Neural cell (in vitro differentiated cells): Measurements from ENCODE around the gene GNG7. TPM values are rescaled to one million over a fixed set of nuclear protein-coding genes. Genes with fewer than 3 reads are reported as not detected.
"Not testable (repeated sequence)": the region's sequence is repeated elsewhere in the genome, so short reads cannot be mapped to it uniquely, and the experiment has no call there.

Experiments
- H2AFZ ChIP-seq: fragments of 200-600, 300-800 bp; sonication (generic), shearing (Covaris generic); 2 replicates; pipeline ENCODE4 v1.6.0; 2014; ENCODE audit warnings: low read depth, mild to moderate bottlenecking, antibody characterized with exemption, low read length, moderate library complexity
- H3F3A ChIP-seq: fragments of 200-600 bp; shearing (Covaris generic); 2 replicates; pipeline ENCODE4 v1.6.1; 2016; ENCODE audit warnings: mild to moderate bottlenecking, moderate library complexity, mixed read lengths, antibody characterized with exemption, low read length; ENCODE audit not compliant: insufficient read depth, poor library complexity, severe bottlenecking
- H3K27ac ChIP-seq: fragments of 200-600, 300-800 bp; sonication (generic), shearing (Covaris generic); 2 replicates; pipeline ENCODE4 v1.5.1; 2014; ENCODE audit warnings: mild to moderate bottlenecking, low read length, moderate library complexity
- H3K27me3 ChIP-seq: fragments of 300-800, 200-600 bp; sonication (generic), shearing (Covaris generic); 2 replicates; pipeline ENCODE4 v1.6.0; 2014; ENCODE audit warnings: mild to moderate bottlenecking, low read depth, low read length, moderate library complexity; ENCODE audit not compliant: insufficient read depth
- H3K36me3 ChIP-seq: fragments of 300-800, 200-600 bp; sonication (generic), shearing (Covaris generic); 2 replicates; pipeline ENCODE4 v1.5.1; 2014; ENCODE audit warnings: mild to moderate bottlenecking, antibody characterized with exemption, low read length, moderate library complexity; ENCODE audit not compliant: insufficient read depth
- H3K4me2 ChIP-seq: fragments of 300-800, 200-600 bp; sonication (generic), shearing (Covaris generic); 2 replicates; pipeline ENCODE4 v1.6.0; 2014; ENCODE audit warnings: mild to moderate bottlenecking, low read length
- H3K4me3 ChIP-seq: fragments of 300-800, 200-600 bp; sonication (generic), shearing (Covaris generic); 2 replicates; pipeline ENCODE4 v1.5.1; 2014; ENCODE audit warnings: mild to moderate bottlenecking, low read length, moderate library complexity
- H3K79me2 ChIP-seq: fragments of 200-600 bp; shearing (Covaris generic); replicated peaks from 2 replicates; pipeline ENCODE4 v1.6.0; 2014; ENCODE audit warnings: mild to moderate bottlenecking, low read length, moderate library complexity; ENCODE audit not compliant: insufficient read depth
- H3K9ac ChIP-seq: fragments of 300-800, 200-600 bp; sonication (generic), shearing (Covaris generic); 2 replicates; pipeline ENCODE4 v1.6.1; 2016; ENCODE audit warnings: mild to moderate bottlenecking, low read length, mixed read lengths
- H3K9me2 ChIP-seq: fragments of 200-600 bp; shearing (Covaris generic); 2 replicates; pipeline ENCODE4 v1.6.1; 2016; ENCODE audit warnings: mild to moderate bottlenecking, low read length, mixed read lengths; ENCODE audit not compliant: insufficient read depth
- H3K9me3 ChIP-seq: fragments of 200-600, 300-800 bp; sonication (generic), shearing (Covaris generic); 2 replicates; pipeline ENCODE4 v1.6.1; 2016; ENCODE audit warnings: mild to moderate bottlenecking, mixed run types, low read length, moderate library complexity, mixed read lengths
- H4K20me1 ChIP-seq: fragments of 200-600 bp; shearing (Covaris generic); 2 replicates; pipeline ENCODE4 v1.6.1; 2016; ENCODE audit warnings: mild to moderate bottlenecking, mixed run types; ENCODE audit not compliant: insufficient read depth
- EP300 ChIP-seq: fragments of 450-650 bp; conservative IDR thresholded peaks from 2 replicates; pipeline ENCODE4 v1.6.1; 2014; ENCODE audit warnings: antibody characterized with exemption, mild to moderate bottlenecking, moderate library complexity; ENCODE audit not compliant: poor library complexity, severe bottlenecking
- EZH2 ChIP-seq: fragments of 200-600, 300-800 bp; shearing (Covaris generic), sonication (generic); IDR thresholded peaks from 2 replicates; pipeline ENCODE4 v1.6.1; 2014; ENCODE audit warnings: antibody characterized with exemption, low read length, borderline replicate concordance, mild to moderate bottlenecking; ENCODE audit not compliant: insufficient read depth, poor library complexity, severe bottlenecking
- MXI1 ChIP-seq: fragments of 450-650 bp; conservative IDR thresholded peaks from 2 replicates; pipeline ENCODE4 v1.6.1; 2014; ENCODE audit warnings: antibody characterized with exemption, mild to moderate bottlenecking; ENCODE audit not compliant: poor library complexity, severe bottlenecking
- POLR2AphosphoS5 ChIP-seq: IDR thresholded peaks from 2 replicates; pipeline ENCODE4 v1.6.1; 2012
- RAD21 ChIP-seq: fragments of 450-650 bp; conservative IDR thresholded peaks from 2 replicates; pipeline ENCODE4 v1.6.1; 2014; ENCODE audit warnings: antibody characterized with exemption, mild to moderate bottlenecking, moderate library complexity
- SMC3 ChIP-seq: fragments of 450-650 bp; conservative IDR thresholded peaks from 2 replicates; pipeline ENCODE4 v1.6.1; 2014; ENCODE audit warnings: antibody characterized with exemption, mild to moderate bottlenecking, moderate library complexity; ENCODE audit not compliant: poor library complexity
- TAF1 ChIP-seq: IDR thresholded peaks from 2 replicates; pipeline ENCODE4 v1.6.1; 2012; ENCODE audit warnings: low read depth
- polyA plus RNA-seq: library from polyadenylated mRNA; depleted of rRNA; stranded (reverse); fragments of >200 nt; gene quantifications from 2 replicates; pipeline ENCODE4 v1.2.3, GENCODE V29; 2014
- TF ChIP-seq, protein P1 (sequence below): fragments of 450-650 bp; IDR thresholded peaks from 2 replicates; pipeline ENCODE4 v1.5.1; 2014; ENCODE audit warnings: antibody characterized with exemption, mild to moderate bottlenecking, moderate library complexity; ENCODE audit not compliant: poor library complexity, severe bottlenecking
- TF ChIP-seq, protein P2 (sequence below): IDR thresholded peaks from 2 replicates; pipeline ENCODE4 v1.6.1; 2012; ENCODE audit warnings: borderline replicate concordance

Gene GNG7
- polyA plus RNA-seq, 1 donor from 2014 or later, result 3.0 TPM

DNA sequence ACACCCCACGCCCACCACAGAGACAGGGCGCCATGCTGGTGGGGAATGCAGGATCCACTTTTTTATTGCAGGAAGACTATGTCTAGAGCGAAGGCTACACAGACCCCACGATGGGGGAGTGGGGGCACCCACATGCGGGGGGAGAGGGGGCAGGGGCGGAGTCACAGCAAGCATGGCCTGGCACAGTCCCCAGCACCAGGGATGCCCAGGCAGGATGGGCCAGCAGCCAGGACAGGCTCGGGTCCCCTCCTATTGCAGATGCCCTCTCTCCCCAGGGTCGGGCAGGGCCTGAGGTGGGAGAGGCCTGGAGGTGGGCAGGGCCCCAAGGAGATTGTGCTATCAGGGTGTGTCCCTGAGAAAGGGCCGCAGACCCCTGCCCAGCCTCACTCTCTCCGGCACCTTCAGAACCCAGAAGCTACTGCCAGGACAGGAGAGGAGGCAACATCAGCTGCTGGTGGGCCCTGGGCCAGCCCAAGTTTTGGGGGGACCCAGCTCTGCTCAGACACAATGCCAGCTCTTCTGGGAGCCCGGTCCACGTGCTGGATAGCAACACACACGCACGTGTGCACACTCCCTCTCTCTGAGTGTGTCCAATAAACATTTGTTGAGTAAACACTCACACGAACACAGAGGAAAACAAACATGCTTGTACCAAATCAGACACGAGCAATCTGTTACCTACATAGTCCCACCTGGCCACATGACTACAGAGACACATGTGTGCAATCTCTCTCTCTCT is 12.2 kb upstream of the GNG7 start:
- Histone ChIP-seq H3K9me2 (no peaks in the 10 kb centered on the region), H2AFZ (no peak overlapping the region), H3K9ac (no peak overlapping the region), H3K9me3 (no peaks in the 10 kb centered on the region), H3K79me2 (no peaks in the 10 kb centered on the region), H3F3A (no peaks in the 10 kb centered on the region), H3K36me3 (peaks cover 14% of the 10 kb centered on the region), H3K27ac (no peak overlapping the region), H3K4me2 (no peak overlapping the region), H3K4me3 (no peak overlapping the region), H4K20me1 (no peaks in the 10 kb centered on the region), H3K27me3 (no peaks in the 10 kb centered on the region)
- TF ChIP-seq POLR2AphosphoS5, result no peak
- TF ChIP-seq SMC3, result no peak
- TF ChIP-seq, protein P1, sequence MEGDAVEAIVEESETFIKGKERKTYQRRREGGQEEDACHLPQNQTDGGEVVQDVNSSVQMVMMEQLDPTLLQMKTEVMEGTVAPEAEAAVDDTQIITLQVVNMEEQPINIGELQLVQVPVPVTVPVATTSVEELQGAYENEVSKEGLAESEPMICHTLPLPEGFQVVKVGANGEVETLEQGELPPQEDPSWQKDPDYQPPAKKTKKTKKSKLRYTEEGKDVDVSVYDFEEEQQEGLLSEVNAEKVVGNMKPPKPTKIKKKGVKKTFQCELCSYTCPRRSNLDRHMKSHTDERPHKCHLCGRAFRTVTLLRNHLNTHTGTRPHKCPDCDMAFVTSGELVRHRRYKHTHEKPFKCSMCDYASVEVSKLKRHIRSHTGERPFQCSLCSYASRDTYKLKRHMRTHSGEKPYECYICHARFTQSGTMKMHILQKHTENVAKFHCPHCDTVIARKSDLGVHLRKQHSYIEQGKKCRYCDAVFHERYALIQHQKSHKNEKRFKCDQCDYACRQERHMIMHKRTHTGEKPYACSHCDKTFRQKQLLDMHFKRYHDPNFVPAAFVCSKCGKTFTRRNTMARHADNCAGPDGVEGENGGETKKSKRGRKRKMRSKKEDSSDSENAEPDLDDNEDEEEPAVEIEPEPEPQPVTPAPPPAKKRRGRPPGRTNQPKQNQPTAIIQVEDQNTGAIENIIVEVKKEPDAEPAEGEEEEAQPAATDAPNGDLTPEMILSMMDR, result no peak
- TF ChIP-seq EP300, result no peak
- no peak for TF ChIP-seq TAF1
- no peak for TF ChIP-seq MXI1
- TF ChIP-seq, protein P2, sequence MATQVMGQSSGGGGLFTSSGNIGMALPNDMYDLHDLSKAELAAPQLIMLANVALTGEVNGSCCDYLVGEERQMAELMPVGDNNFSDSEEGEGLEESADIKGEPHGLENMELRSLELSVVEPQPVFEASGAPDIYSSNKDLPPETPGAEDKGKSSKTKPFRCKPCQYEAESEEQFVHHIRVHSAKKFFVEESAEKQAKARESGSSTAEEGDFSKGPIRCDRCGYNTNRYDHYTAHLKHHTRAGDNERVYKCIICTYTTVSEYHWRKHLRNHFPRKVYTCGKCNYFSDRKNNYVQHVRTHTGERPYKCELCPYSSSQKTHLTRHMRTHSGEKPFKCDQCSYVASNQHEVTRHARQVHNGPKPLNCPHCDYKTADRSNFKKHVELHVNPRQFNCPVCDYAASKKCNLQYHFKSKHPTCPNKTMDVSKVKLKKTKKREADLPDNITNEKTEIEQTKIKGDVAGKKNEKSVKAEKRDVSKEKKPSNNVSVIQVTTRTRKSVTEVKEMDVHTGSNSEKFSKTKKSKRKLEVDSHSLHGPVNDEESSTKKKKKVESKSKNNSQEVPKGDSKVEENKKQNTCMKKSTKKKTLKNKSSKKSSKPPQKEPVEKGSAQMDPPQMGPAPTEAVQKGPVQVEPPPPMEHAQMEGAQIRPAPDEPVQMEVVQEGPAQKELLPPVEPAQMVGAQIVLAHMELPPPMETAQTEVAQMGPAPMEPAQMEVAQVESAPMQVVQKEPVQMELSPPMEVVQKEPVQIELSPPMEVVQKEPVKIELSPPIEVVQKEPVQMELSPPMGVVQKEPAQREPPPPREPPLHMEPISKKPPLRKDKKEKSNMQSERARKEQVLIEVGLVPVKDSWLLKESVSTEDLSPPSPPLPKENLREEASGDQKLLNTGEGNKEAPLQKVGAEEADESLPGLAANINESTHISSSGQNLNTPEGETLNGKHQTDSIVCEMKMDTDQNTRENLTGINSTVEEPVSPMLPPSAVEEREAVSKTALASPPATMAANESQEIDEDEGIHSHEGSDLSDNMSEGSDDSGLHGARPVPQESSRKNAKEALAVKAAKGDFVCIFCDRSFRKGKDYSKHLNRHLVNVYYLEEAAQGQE, result no peak
- TF ChIP-seq EZH2, result no peak
- TF ChIP-seq RAD21, result no peak

DNA sequence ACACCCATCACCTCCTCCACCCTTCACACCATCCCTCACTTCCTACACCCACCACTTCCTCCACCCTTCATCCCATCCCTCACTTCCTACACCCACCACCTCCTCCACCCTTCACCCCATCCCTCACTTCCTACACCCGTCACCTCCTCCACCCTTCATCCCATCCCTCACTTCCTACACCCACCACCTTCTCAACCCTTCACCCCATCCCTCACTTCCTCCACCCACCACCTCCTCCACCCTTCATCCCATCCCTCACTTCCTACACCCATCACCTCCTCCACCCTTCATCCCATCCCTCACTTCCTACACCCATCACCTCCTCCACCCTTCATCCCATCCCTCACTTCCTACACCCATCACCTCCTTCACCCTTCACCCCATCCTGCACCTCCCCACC is 11.6 kb upstream of the GNG7 start:
- H3K9me3 ChIP-seq, H3K9me2 ChIP-seq, H3K4me3 ChIP-seq, H3K9ac ChIP-seq, H3K4me2 ChIP-seq, H3F3A ChIP-seq, H2AFZ ChIP-seq, H3K79me2 ChIP-seq, H3K27me3 ChIP-seq, H3K27ac ChIP-seq, H4K20me1 ChIP-seq: not testable (repeated sequence)
- H3K36me3 ChIP-seq, result peaks cover 14% of the 10 kb centered on the region

DNA sequence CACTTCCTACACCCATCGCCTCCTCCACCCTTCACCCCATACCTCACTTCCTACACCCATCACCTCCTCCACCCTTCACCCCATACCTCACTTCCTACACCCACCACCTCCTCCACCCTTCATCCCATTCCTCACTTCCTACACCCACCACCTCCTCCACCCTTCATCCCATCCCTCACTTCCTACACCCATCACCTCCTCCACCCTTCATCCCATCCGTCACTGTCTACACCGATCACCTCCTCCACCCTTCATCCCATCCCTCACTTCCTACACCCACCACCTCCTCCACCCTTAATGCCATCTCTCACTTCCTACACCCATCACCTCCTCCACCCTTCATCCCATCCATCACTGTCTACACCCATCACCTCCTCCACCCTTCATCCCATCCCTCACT is 10.7 kb upstream of the GNG7 start:
- H3K9me3 ChIP-seq, H3K27ac ChIP-seq, H2AFZ ChIP-seq, H3K27me3 ChIP-seq, H3K4me3 ChIP-seq, H4K20me1 ChIP-seq, H3K9ac ChIP-seq, H3F3A ChIP-seq, H3K9me2 ChIP-seq, H3K4me2 ChIP-seq, H3K79me2 ChIP-seq: not testable (repeated sequence)
- peaks cover 14% of the 10 kb centered on the region for H3K36me3 ChIP-seq
